ENCODE data around the gene MEIS2.

MEIS2 gene

DNA sequence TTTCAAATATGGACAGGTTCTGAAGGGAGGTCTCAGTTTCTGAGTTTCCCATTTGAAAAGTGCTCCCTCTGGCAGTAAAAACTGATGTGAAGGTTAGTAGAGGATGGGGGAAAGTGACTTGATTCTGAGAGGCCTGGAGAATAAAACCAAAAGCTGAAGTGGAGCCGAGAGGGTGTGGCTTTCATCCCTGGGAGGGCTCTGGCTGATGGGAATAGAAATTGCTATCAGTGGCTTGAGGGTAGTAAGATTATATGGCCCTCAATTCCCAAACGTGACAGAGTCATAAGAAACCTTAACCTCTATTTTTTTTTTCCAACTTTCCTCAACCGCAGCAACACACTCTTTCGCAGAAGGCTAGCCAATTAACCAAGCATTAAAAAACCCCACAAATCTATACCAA lies 185.9 kb downstream of the MEIS2 start:
- DNase-seq (no peak), ATAC-seq (replicated peaks) (no peak)
- Mint-ChIP-seq H3K36me3 (ENCODE audit: insufficient read depth) (no peaks in the 10 kb centered on the region), H3K4me1 (ENCODE audit: low read depth in 2 of 2) (no peaks in the 10 kb centered on the region), H3K27me3 (no peaks in the 10 kb centered on the region), H3K27ac (no peak overlapping the region), H3K9me3 (peaks cover 0 to 6% of the 10 kb centered on the region in 2 donors), H3K4me3 (no peak overlapping the region)

DNA sequence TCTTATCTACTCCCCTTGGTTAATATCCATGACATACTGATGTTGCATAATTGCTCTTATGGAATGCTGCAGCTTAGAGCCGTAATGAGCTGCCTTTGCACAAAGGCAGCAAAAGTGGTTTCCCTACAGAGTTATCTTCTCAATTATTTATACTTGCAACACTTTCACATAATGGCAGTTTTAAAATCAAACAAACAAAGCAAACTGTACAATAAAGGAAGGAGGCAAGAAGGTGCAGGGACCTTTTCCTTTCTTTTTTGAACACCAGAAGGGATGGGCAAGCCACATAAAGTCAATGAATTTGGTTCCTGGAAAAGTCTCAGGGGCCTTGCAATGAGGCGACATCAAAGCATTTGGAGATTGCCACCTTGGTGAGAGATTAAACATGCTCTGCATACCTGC lies 188.0 kb downstream of the MEIS2 start:
- DNase-seq (no peak), ATAC-seq (replicated peaks) (no peak)
- peaks cover 0 to 6% of the 10 kb centered on the region in 2 donors for H3K9me3 Mint-ChIP-seq
- H3K4me1 Mint-ChIP-seq (ENCODE audit: low read depth in 2 of 2): no peaks in the 10 kb centered on the region
- H3K27me3 Mint-ChIP-seq: no peaks in the 10 kb centered on the region
- no peak overlapping the region for H3K27ac Mint-ChIP-seq
- no peaks in the 10 kb centered on the region for H3K36me3 Mint-ChIP-seq (ENCODE audit: insufficient read depth)
- no peak overlapping the region for H3K4me3 Mint-ChIP-seq

GRCh38 chr15:36911322-36911944 lies 188.9 kb downstream of the MEIS2 start:
- Mint-ChIP-seq H3K27me3 (no peaks in the 10 kb centered on the region), H3K27ac (no peak overlapping the region)
- ATAC-seq (replicated peaks): no peak

DNA sequence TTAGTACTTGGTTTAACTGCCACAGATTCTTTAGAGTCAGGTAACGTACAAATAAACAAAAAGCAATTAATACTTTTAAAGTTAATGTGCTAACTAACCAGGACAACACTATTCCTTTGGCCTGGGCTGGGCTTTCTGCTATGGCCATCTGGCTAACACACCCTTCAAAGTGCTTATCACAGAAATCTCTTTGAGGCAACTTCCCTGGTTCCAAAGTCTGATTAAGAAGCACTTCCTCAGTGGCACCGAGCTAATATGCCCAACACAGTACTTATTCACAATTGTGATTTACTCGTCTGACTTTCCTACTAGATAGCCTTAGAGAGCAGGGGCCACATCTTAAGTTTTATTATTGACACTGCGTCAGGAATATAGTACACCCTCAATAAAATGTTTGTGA lies 191.4 kb downstream of the MEIS2 start:
- no peaks in the 10 kb centered on the region for H3K36me3 Mint-ChIP-seq (ENCODE audit: insufficient read depth)
- H3K4me1 Mint-ChIP-seq (ENCODE audit: low read depth in 2 of 2): no peaks in the 10 kb centered on the region
- H3K9me3 Mint-ChIP-seq: peaks cover 0 to 2% of the 10 kb centered on the region in 2 donors
- H3K4me3 Mint-ChIP-seq: no peak overlapping the region
- DNase-seq: no peak
- no peak overlapping the region for H3K27ac Mint-ChIP-seq
- ATAC-seq (replicated peaks): no peak
- no peaks in the 10 kb centered on the region for H3K27me3 Mint-ChIP-seq

More at GRCh38 chr15:36911322-36911944, 188.9 kb downstream of the MEIS2 start:
- Mint-ChIP-seq H3K9me3 (peaks cover 0 to 6% of the 10 kb centered on the region in 2 donors), H3K4me3 (no peak overlapping the region), H3K4me1 (ENCODE audit: low read depth in 2 of 2) (no peaks in the 10 kb centered on the region), H3K36me3 (ENCODE audit: insufficient read depth) (no peaks in the 10 kb centered on the region)
- no peak for DNase-seq

GRCh38 chr15:36907295-36907694 lies 193.1 kb downstream of the MEIS2 start:
- ATAC-seq (replicated peaks): no peak
- Mint-ChIP-seq H3K27me3 (no peaks in the 10 kb centered on the region), H3K36me3 (ENCODE audit: insufficient read depth) (no peaks in the 10 kb centered on the region), H3K9me3 (no peaks in the 10 kb centered on the region), H3K4me1 (ENCODE audit: low read depth in 2 of 2) (no peaks in the 10 kb centered on the region), H3K27ac (no peak overlapping the region), H3K4me3 (no peak overlapping the region)
- DNase-seq: no peak

- Mint-ChIP-seq H3K27me3 (no peaks in the 10 kb centered on the region), H3K36me3 (ENCODE audit: insufficient read depth) (no peaks in the 10 kb centered on the region), H3K9me3 (no peaks in the 10 kb centered on the region), H3K4me3 (no peak overlapping the region), H3K27ac (no peak overlapping the region), H3K4me1 (ENCODE audit: low read depth in 2 of 2) (no peaks in the 10 kb centered on the region)
- DNase-seq (no peak), ATAC-seq (replicated peaks) (no peak)
These were observed 194.4 kb downstream of the MEIS2 start for GRCh38 chr15:36905908-36906307.

GRCh38 chr15:36904715-36905114 lies 195.6 kb downstream of the MEIS2 start:
- H3K27me3 Mint-ChIP-seq: no peaks in the 10 kb centered on the region
- H3K36me3 Mint-ChIP-seq (ENCODE audit: insufficient read depth): no peaks in the 10 kb centered on the region
- H3K4me3 Mint-ChIP-seq: no peak overlapping the region
- no peaks in the 10 kb centered on the region for H3K9me3 Mint-ChIP-seq
- H3K4me1 Mint-ChIP-seq (ENCODE audit: low read depth in 2 of 2): no peaks in the 10 kb centered on the region
- ATAC-seq (replicated peaks) (no peak), DNase-seq (no peak)
- H3K27ac Mint-ChIP-seq: no peak overlapping the region

DNA sequence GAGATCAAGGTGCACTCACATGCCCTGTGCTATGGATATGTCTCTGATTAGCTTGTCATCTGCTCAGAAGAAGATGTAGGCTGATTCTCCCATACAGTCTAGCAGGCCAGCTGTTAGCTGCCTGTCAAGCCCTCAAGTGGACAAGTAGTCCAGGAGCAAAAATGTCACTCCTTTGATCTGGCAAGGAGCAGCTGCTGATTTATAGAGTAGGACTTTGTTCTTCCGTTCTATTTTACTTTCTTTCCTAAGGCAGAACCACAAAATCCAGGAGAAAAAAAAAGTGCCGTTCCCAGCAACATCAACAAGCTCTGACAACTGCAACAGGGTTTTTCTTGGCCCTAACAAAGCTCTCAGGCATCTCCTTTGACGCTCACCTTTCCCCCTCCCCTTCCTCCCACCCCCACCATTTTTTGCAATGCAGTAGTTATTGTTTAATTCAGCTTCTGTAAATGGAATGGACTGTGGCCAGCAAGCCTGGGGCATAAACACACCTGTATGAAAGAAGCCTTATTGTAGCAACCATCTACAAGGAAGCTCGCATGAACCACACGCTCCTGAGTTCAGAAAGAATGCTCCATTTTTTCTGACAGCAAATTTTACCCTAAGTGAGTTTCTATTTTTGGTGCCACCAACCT lies 196.3 kb downstream of the MEIS2 start:
- Mint-ChIP-seq H3K4me3 (no peak overlapping the region), H3K4me1 (ENCODE audit: low read depth in 2 of 2) (no peaks in the 10 kb centered on the region), H3K36me3 (ENCODE audit: insufficient read depth) (no peaks in the 10 kb centered on the region), H3K27me3 (no peaks in the 10 kb centered on the region), H3K9me3 (no peaks in the 10 kb centered on the region), H3K27ac (no peak overlapping the region)
- ATAC-seq (replicated peaks) (no peak), DNase-seq (no peak)

GRCh38 chr15:36903195-36903594 lies 197.2 kb downstream of the MEIS2 start:
- Mint-ChIP-seq H3K4me3 (no peak overlapping the region), H3K27me3 (peaks cover 0 to 7% of the 10 kb centered on the region in 2 donors), H3K9me3 (no peaks in the 10 kb centered on the region), H3K27ac (no peak overlapping the region), H3K36me3 (ENCODE audit: insufficient read depth) (no peaks in the 10 kb centered on the region), H3K4me1 (ENCODE audit: low read depth in 2 of 2) (no peaks in the 10 kb centered on the region)
- DNase-seq: no peak
- no peak for ATAC-seq (replicated peaks)

DNA sequence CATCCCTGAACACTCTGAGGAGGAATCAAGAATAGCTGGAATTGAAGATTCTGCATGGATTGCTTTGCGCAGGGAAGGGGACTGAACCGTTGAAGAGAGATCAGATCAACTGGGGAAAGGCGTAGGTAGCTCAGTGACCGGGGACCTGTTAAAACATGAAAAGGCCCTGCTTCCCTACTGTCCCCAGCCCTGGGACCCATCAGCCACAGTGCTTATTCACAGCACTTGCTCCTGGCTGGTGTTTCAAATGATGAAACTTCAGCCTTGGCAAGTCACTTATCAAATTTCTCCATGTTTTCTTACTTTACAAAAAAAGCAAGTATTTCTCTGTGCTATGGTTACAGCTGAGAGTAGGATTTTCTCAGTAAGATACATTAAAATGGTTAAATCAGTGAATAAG lies 199.3 kb downstream of the MEIS2 start:
- H3K4me1 Mint-ChIP-seq (ENCODE audit: low read depth in 2 of 2): no peaks in the 10 kb centered on the region
- ATAC-seq (replicated peaks): no peak
- H3K27ac Mint-ChIP-seq: no peak overlapping the region
- H3K4me3 Mint-ChIP-seq: no peak overlapping the region
- peaks cover 0 to 15% of the 10 kb centered on the region in 2 donors for H3K27me3 Mint-ChIP-seq
- no peaks in the 10 kb centered on the region for H3K9me3 Mint-ChIP-seq
- no peaks in the 10 kb centered on the region for H3K36me3 Mint-ChIP-seq (ENCODE audit: insufficient read depth)
- no peak for DNase-seq

GRCh38 chr15:36899696-36900095 lies 200.7 kb downstream of the MEIS2 start:
- Mint-ChIP-seq H3K4me1 (ENCODE audit: low read depth in 2 of 2) (no peaks in the 10 kb centered on the region), H3K36me3 (ENCODE audit: insufficient read depth) (no peaks in the 10 kb centered on the region), H3K4me3 (no peak overlapping the region), H3K9me3 (no peaks in the 10 kb centered on the region), H3K27me3 (peaks cover 5 to 23% of the 10 kb centered on the region in 2 donors), H3K27ac (no peak overlapping the region)
- DNase-seq: no peak
- ATAC-seq (replicated peaks): no peak

GRCh38 chr15:36898536-36899126 lies 201.7 kb downstream of the MEIS2 start:
- H3K27me3 Mint-ChIP-seq: peaks cover 5 to 24% of the 10 kb centered on the region in 2 donors
- H3K4me1 Mint-ChIP-seq (ENCODE audit: low read depth in 2 of 2): no peaks in the 10 kb centered on the region
- DNase-seq (no peak), ATAC-seq (replicated peaks) (no peak)
- H3K4me3 Mint-ChIP-seq: no peak overlapping the region
- no peaks in the 10 kb centered on the region for H3K9me3 Mint-ChIP-seq
- no peaks in the 10 kb centered on the region for H3K36me3 Mint-ChIP-seq (ENCODE audit: insufficient read depth)
- no peak overlapping the region for H3K27ac Mint-ChIP-seq

GRCh38 chr15:36897834-36898233 lies 202.5 kb downstream of the MEIS2 start:
- Mint-ChIP-seq H3K27me3 (peaks cover 5 to 24% of the 10 kb centered on the region in 2 donors), H3K27ac (no peak overlapping the region), H3K9me3 (no peaks in the 10 kb centered on the region), H3K4me3 (no peak overlapping the region), H3K36me3 (ENCODE audit: insufficient read depth) (no peaks in the 10 kb centered on the region), H3K4me1 (ENCODE audit: low read depth in 2 of 2) (no peaks in the 10 kb centered on the region)
- ATAC-seq (replicated peaks) (no peak), DNase-seq (no peak)

DNA sequence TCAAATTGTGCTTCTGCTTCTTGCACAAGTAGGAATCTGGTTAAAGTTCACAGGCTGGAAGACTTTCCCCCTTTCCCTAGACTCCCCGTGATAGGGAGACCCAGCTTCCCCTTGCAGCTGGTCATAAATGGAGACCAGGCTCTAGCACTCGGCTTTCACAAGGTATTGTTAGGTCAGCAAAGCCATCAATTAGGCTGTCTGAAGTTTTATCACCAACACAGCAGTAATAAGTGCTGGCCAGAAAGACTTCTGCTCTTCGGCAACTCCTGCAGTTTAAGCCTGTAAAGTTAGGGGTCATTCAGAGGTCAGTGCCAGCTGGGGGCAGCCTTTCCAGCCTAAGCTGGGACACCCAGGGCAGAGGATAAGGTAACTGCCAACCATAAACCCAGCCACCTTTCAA lies 203.4 kb downstream of the MEIS2 start:
- no peak for DNase-seq
- Mint-ChIP-seq H3K4me3 (no peak overlapping the region), H3K27ac (no peak overlapping the region), H3K4me1 (ENCODE audit: low read depth in 2 of 2) (no peaks in the 10 kb centered on the region), H3K36me3 (ENCODE audit: insufficient read depth) (no peaks in the 10 kb centered on the region), H3K27me3 (peaks cover 5 to 24% of the 10 kb centered on the region in 2 donors), H3K9me3 (no peaks in the 10 kb centered on the region)
- no peak for ATAC-seq (replicated peaks)
